ENCODE results near the gene TTLL5.

Gene TTLL5

GRCh38 chr14:75880512-75880911 lies 219.5 kb downstream of the TTLL5 start:
- no peak overlapping the region for H3K4me3 ChIP-seq (ENCODE audit: low read depth, low read length)
- peak; percentile 35; the same call in 1 of the 2 replicates for TF ChIP-seq CTCF (IDR thresholded peaks at IDR 0.05; ENCODE audit: borderline replicate concordance, insufficient read depth, low read depth, low read length)

- no peak for TF ChIP-seq CTCF (IDR thresholded peaks at IDR 0.05; ENCODE audit: borderline replicate concordance, insufficient read depth, low read depth, low read length)
- no peak overlapping the region for H3K4me3 ChIP-seq (ENCODE audit: low read depth, low read length)
Measured at GRCh38 chr14:75881994-75882393, 220.9 kb downstream of the TTLL5 start.

- no peak overlapping the region for H3K4me3 ChIP-seq (ENCODE audit: low read depth, low read length)
- TF ChIP-seq CTCF (IDR thresholded peaks at IDR 0.05; ENCODE audit: borderline replicate concordance, insufficient read depth, low read depth, low read length): peak; percentile 28; the same call in 1 of the 2 replicates
Measured at GRCh38 chr14:75884198-75884611, 223.2 kb downstream of the TTLL5 start.

GRCh38 chr14:75885829-75886228 lies 224.8 kb downstream of the TTLL5 start:
- H3K4me3 ChIP-seq (ENCODE audit: low read depth, low read length): no peak overlapping the region
- TF ChIP-seq CTCF (IDR thresholded peaks at IDR 0.05; ENCODE audit: borderline replicate concordance, insufficient read depth, low read depth, low read length): no peak

GRCh38 chr14:75886636-75887348 lies 225.7 kb downstream of the TTLL5 start:
- no peak overlapping the region for H3K4me3 ChIP-seq (ENCODE audit: low read depth, low read length)
- TF ChIP-seq CTCF (IDR thresholded peaks at IDR 0.05; ENCODE audit: borderline replicate concordance, insufficient read depth, low read depth, low read length): no peak

GRCh38 chr14:75888945-75889344 lies 227.9 kb downstream of the TTLL5 start:
- no peak overlapping the region for H3K4me3 ChIP-seq (ENCODE audit: low read depth, low read length)
- TF ChIP-seq CTCF (IDR thresholded peaks at IDR 0.05; ENCODE audit: borderline replicate concordance, insufficient read depth, low read depth, low read length): no peak

- no peak for TF ChIP-seq CTCF (IDR thresholded peaks at IDR 0.05; ENCODE audit: borderline replicate concordance, insufficient read depth, low read depth, low read length)
- H3K4me3 ChIP-seq (ENCODE audit: low read depth, low read length): no peak overlapping the region
Measured at GRCh38 chr14:75896341-75896740, 235.3 kb downstream of the TTLL5 start.

Data from GM12875 (cell line).